ENCODE results near the gene OTC. TPM values are rescaled to one million over a fixed set of nuclear protein-coding genes. Genes with fewer than 3 reads are reported as not detected.

Gene OTC
- not detected for total RNA-seq
- not detected for polyA plus RNA-seq (ENCODE audit: insufficient read depth, low read depth, low replicate concordance)
- long read RNA-seq, donor 1 = 0 reads
- long read RNA-seq, donor 2 = 0 reads
- long read RNA-seq, donor 3 = 0 reads
- long read RNA-seq, donor 4 = 0 reads
- long read RNA-seq, donor 5 = 0 reads
- long read RNA-seq, donor 6 = 0 reads
- long read RNA-seq, donor 7 = 0 reads
- long read RNA-seq, donor 8 = 0 reads
- long read RNA-seq, donor 9 = 0 reads
- long read RNA-seq, donor 10 = 0 reads

DNA sequence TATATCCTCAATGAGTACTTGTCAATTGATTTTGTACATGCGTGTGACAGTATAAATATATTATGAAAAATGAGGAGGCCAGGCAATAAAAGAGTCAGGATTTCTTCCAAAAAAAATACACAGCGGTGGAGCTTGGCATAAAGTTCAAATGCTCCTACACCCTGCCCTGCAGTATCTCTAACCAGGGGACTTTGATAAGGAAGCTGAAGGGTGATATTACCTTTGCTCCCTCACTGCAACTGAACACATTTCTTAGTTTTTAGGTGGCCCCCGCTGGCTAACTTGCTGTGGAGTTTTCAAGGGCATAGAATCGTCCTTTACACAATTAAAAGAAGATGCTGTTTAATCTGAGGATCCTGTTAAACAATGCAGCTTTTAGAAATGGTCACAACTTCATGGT lies at the start of gene OTC:
TSS of gene OTC (plus strand) at position 243 of the 400 bp plus-strand sequence. CDS start at position 336, 93 bp downstream.
- Histone ChIP-seq H3K27me3 (ENCODE audit: control insufficient read depth, insufficient read depth, low read length) (no peaks in the 10 kb centered on the region), H3K9ac (ENCODE audit: low read length in 3 of 3) (no peak within 1 kb of the TSS), H3K4me3 (ENCODE audit: low read length in 3 of 3) (no peak within 1 kb of the TSS), H3K27ac (ENCODE audit: low read depth in 2 of 2, low read length in 2 of 2) (no peak within 1 kb of the TSS), H3K36me3 (ENCODE audit: control insufficient read depth in 2 of 3, insufficient read depth in 3 of 3, low read length in 3 of 3) (no peaks in the 10 kb centered on the region), H3K4me1 (ENCODE audit: control insufficient read depth in 2 of 3, insufficient read depth in 2 of 3, low read depth in 1 of 3, low read length in 3 of 3) (no peaks in the 10 kb centered on the region), H3K9me3 (ENCODE audit: control insufficient read depth in 2 of 3, insufficient read depth in 1 of 3, low read length in 3 of 3) (no peaks in the 10 kb centered on the region)
- TF ChIP-seq, protein P1, sequence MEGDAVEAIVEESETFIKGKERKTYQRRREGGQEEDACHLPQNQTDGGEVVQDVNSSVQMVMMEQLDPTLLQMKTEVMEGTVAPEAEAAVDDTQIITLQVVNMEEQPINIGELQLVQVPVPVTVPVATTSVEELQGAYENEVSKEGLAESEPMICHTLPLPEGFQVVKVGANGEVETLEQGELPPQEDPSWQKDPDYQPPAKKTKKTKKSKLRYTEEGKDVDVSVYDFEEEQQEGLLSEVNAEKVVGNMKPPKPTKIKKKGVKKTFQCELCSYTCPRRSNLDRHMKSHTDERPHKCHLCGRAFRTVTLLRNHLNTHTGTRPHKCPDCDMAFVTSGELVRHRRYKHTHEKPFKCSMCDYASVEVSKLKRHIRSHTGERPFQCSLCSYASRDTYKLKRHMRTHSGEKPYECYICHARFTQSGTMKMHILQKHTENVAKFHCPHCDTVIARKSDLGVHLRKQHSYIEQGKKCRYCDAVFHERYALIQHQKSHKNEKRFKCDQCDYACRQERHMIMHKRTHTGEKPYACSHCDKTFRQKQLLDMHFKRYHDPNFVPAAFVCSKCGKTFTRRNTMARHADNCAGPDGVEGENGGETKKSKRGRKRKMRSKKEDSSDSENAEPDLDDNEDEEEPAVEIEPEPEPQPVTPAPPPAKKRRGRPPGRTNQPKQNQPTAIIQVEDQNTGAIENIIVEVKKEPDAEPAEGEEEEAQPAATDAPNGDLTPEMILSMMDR (IDR thresholded peaks at IDR 0.05; ENCODE audit: borderline replicate concordance, extremely low read depth, insufficient read depth) = no peak
- intact Hi-C loops (cut with DNase I) = no loop called here
- DNase-seq = no peak
- FAIRE-seq = no peak

DNA sequence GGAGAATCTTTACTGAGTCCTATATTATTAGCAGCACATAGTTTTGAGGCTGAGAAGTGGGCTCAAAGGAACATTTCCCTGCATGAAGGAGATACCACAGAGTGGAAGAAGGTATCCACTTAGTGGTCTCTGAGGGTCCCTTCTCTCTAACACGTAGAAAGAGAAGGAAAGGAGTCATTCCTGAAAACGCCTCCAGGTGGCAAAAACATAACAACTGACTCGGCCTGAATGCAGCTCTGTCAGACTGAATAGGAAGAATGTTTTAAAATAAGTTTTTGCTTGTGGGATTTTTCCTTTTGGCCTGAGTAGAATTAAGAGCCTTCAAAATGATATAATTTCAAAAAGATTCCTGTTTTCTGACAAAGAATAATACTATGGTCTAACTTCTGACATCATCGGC lies 48.4 kb upstream of the OTC start:
- Histone ChIP-seq H3K4me1 (ENCODE audit: control insufficient read depth in 2 of 3, insufficient read depth in 2 of 3, low read depth in 1 of 3, low read length in 3 of 3) (no peaks in the 10 kb centered on the region), H3K4me3 (ENCODE audit: low read length in 3 of 3) (no peak overlapping the region), H3K27ac (ENCODE audit: low read depth in 2 of 2, low read length in 2 of 2) (no peak overlapping the region), H3K9me3 (ENCODE audit: control insufficient read depth in 2 of 3, insufficient read depth in 1 of 3, low read length in 3 of 3) (no peaks in the 10 kb centered on the region), H3K27me3 (ENCODE audit: control insufficient read depth, insufficient read depth, low read length) (no peaks in the 10 kb centered on the region), H3K36me3 (ENCODE audit: control insufficient read depth in 2 of 3, insufficient read depth in 3 of 3, low read length in 3 of 3) (no peaks in the 10 kb centered on the region), H3K9ac (ENCODE audit: low read length in 3 of 3) (no peak overlapping the region)
- intact Hi-C loops (cut with DNase I) = no loop called here
- DNase-seq = no peak
- FAIRE-seq = no peak
- TF ChIP-seq, protein P1 (IDR thresholded peaks at IDR 0.05; ENCODE audit: borderline replicate concordance, extremely low read depth, insufficient read depth) = no peak

- no peaks in the 10 kb centered on the region for H3K36me3 ChIP-seq (ENCODE audit: control insufficient read depth in 2 of 3, insufficient read depth in 3 of 3, low read length in 3 of 3)
- TF ChIP-seq, protein P1 (IDR thresholded peaks at IDR 0.05; ENCODE audit: borderline replicate concordance, extremely low read depth, insufficient read depth) = no peak
- no peak overlapping the region for H3K9ac ChIP-seq (ENCODE audit: low read length in 3 of 3)
- H3K27me3 ChIP-seq (ENCODE audit: control insufficient read depth, insufficient read depth, low read length) = no peaks in the 10 kb centered on the region
- intact Hi-C loops (cut with DNase I) = no loop called here
- H3K27ac ChIP-seq (ENCODE audit: low read depth in 2 of 2, low read length in 2 of 2) = no peak overlapping the region
- FAIRE-seq (no peak), DNase-seq (no peak)
- no peak overlapping the region for H3K4me3 ChIP-seq (ENCODE audit: low read length in 3 of 3)
- H3K9me3 ChIP-seq (ENCODE audit: control insufficient read depth in 2 of 3, insufficient read depth in 1 of 3, low read length in 3 of 3) = no peaks in the 10 kb centered on the region
- H3K4me1 ChIP-seq (ENCODE audit: control insufficient read depth in 2 of 3, insufficient read depth in 2 of 3, low read depth in 1 of 3, low read length in 3 of 3) = no peaks in the 10 kb centered on the region
These were observed 46.4 kb upstream of the OTC start for GRCh38 chrX:38305971-38306370.

DNA sequence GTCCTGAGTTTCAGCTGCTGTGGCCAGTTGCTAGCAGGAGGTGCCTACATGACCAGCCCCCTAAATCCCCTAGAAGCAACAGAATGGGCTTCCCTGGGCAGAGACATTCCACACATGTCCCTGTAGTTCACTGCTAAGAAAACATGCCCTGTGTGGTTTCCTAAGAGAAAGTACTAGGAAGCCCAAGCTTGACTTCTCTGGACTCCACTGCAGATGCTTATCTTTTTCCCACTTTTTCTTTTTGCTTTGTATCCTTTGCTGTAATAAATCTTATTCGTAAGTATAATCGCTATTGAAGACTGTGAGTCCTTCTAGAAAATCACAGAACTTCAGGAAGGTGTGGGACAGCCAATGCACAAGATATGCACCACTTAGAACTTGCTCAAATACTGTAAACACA lies 40.7 kb upstream of the OTC start:
- Histone ChIP-seq H3K27me3 (ENCODE audit: control insufficient read depth, insufficient read depth, low read length) (no peaks in the 10 kb centered on the region), H3K4me1 (ENCODE audit: control insufficient read depth in 2 of 3, insufficient read depth in 2 of 3, low read depth in 1 of 3, low read length in 3 of 3) (no peaks in the 10 kb centered on the region), H3K9me3 (ENCODE audit: control insufficient read depth in 2 of 3, insufficient read depth in 1 of 3, low read length in 3 of 3) (no peaks in the 10 kb centered on the region), H3K36me3 (ENCODE audit: control insufficient read depth in 2 of 3, insufficient read depth in 3 of 3, low read length in 3 of 3) (no peaks in the 10 kb centered on the region), H3K4me3 (ENCODE audit: low read length in 3 of 3) (no peak overlapping the region), H3K9ac (ENCODE audit: low read length in 3 of 3) (no peak overlapping the region), H3K27ac (ENCODE audit: low read depth in 2 of 2, low read length in 2 of 2) (no peak overlapping the region)
- peak in 1 of 5 donors; percentile 6 for DNase-seq
- intact Hi-C loops (cut with DNase I) = no loop called here
- TF ChIP-seq, protein P1 (IDR thresholded peaks at IDR 0.05; ENCODE audit: borderline replicate concordance, extremely low read depth, insufficient read depth) = no peak
- FAIRE-seq = no peak
